Breast epithelium (tissue), 4 donors: Measurements from ENCODE around the gene BTRC. TPM values are rescaled to one million over a fixed set of nuclear protein-coding genes. Genes with fewer than 3 reads are reported as not detected.

ENCODE experiments used
- DNase-seq, 2 donors: peaks; one replicate each; pipeline ENCODE4 v3.0.0-alpha.2; 2019; ENCODE audit warnings: low spot score in 2 of 2
- H3K27ac ChIP-seq, 2 donors: fragments of 200-600 bp; sonication (generic) in 1 of 2; one replicate each; pipeline ENCODE4 v1.5.1; 2016 to 2019; ENCODE audit warnings: mild to moderate bottlenecking in 1 of 2
- H3K27me3 ChIP-seq, 2 donors: fragments of 200-600 bp; sonication (generic) in 1 of 2; one replicate each; pipeline versions ENCODE4 v1.5.1 to v1.6.0; 2017 to 2019; ENCODE audit warnings: control low read depth in 1 of 2, mild to moderate bottlenecking in 1 of 2
- H3K36me3 ChIP-seq: fragments of 200-600 bp; one replicate; pipeline ENCODE4 v1.5.1; 2019
- H3K4me1 ChIP-seq, 2 donors: fragments of 200-600 bp; sonication (generic); one replicate each; pipeline ENCODE4 v1.5.1; 2016 to 2019; ENCODE audit warnings: control low read depth in 1 of 2
- H3K4me3 ChIP-seq, 3 donors: fragments of 200-600 bp; sonication (generic); 1 replicate in 2 of 3; 2 replicates in 1 of 3; pipeline ENCODE4 v1.5.1; 2016 to 2019; ENCODE audit warnings: mild to moderate bottlenecking in 3 of 3, moderate library complexity in 2 of 3
- H3K9me3 ChIP-seq, 2 donors: fragments of 200-600 bp; sonication (generic) in 1 of 2; one replicate each; pipeline ENCODE4 v1.5.1; 2016 to 2019; ENCODE audit warnings: control low read depth in 1 of 2
- POLR2A ChIP-seq: fragments of 450-650 bp; IDR thresholded peaks from one replicate; pipeline ENCODE4 v1.6.1; 2016; ENCODE audit warnings: antibody characterized with exemption, mild to moderate bottlenecking, moderate library complexity
- POLR2AphosphoS5 ChIP-seq, 3 donors: sonication (generic); formaldehyde crosslinking; IDR thresholded peaks; one replicate each; pipeline ENCODE4 v1.6.1; 2017; ENCODE audit warnings: antibody characterized with exemption in 3 of 3
- intact Hi-C: fragments of 100-400 bp; cut with DNase I; formaldehyde crosslinking; loops from one replicate; pipeline ENCODE4 v1.15.1; 2023; ENCODE audit warnings: low total_unique reads
- total RNA-seq, 3 donors: library from RNA; depleted of rRNA; stranded (reverse); fragments of >200 nt; gene quantifications; one replicate each; pipeline ENCODE4 v1.1.0, GENCODE V29; 2016
- TF ChIP-seq, protein P1 (sequence below), 3 donors: fragments of 450-650 bp; IDR thresholded peaks; one replicate each; pipeline ENCODE4 v1.5.1; 2016 to 2017; ENCODE audit warnings: antibody characterized with exemption in 3 of 3, mild to moderate bottlenecking in 3 of 3, moderate library complexity in 3 of 3

Gene BTRC
- total RNA-seq, 3 donors from 2014 or later: 13.4 to 24.3 (median 15.1) TPM

DNA sequence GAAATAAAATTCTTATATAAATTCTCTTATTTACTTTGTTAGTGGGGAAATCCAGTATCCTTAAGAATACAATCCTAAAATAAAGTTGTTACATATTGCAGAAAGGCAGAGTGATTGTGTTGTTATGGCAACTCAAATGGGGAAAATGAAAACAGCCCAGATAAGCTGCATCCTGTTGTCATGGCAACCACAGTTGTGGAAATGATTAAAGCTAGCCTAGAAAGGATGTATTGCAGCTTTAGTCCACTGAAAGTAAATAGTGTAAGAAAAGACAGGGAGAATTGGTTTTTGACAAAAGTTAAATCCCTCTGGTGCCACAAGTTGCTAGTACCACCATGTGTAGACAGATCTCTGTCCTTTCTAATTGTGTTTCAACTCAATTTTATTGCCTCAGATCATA is 43.2 kb downstream of the BTRC start:
- no peaks in the 10 kb centered on the region for H3K9me3 ChIP-seq
- no peak overlapping the region for H3K4me3 ChIP-seq
- no peak overlapping the region for H3K27ac ChIP-seq
- H3K4me1 ChIP-seq: no peaks in the 10 kb centered on the region
- intact Hi-C loops: no loop called here
- no peaks in the 10 kb centered on the region for H3K27me3 ChIP-seq
- H3K36me3 ChIP-seq: no peaks in the 10 kb centered on the region
- no peak for DNase-seq
- TF ChIP-seq, protein P1, sequence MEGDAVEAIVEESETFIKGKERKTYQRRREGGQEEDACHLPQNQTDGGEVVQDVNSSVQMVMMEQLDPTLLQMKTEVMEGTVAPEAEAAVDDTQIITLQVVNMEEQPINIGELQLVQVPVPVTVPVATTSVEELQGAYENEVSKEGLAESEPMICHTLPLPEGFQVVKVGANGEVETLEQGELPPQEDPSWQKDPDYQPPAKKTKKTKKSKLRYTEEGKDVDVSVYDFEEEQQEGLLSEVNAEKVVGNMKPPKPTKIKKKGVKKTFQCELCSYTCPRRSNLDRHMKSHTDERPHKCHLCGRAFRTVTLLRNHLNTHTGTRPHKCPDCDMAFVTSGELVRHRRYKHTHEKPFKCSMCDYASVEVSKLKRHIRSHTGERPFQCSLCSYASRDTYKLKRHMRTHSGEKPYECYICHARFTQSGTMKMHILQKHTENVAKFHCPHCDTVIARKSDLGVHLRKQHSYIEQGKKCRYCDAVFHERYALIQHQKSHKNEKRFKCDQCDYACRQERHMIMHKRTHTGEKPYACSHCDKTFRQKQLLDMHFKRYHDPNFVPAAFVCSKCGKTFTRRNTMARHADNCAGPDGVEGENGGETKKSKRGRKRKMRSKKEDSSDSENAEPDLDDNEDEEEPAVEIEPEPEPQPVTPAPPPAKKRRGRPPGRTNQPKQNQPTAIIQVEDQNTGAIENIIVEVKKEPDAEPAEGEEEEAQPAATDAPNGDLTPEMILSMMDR (IDR thresholded peaks at IDR 0.05): no peak
- TF ChIP-seq POLR2AphosphoS5 (IDR thresholded peaks at IDR 0.05) (no peak), POLR2A (no peak)

DNA sequence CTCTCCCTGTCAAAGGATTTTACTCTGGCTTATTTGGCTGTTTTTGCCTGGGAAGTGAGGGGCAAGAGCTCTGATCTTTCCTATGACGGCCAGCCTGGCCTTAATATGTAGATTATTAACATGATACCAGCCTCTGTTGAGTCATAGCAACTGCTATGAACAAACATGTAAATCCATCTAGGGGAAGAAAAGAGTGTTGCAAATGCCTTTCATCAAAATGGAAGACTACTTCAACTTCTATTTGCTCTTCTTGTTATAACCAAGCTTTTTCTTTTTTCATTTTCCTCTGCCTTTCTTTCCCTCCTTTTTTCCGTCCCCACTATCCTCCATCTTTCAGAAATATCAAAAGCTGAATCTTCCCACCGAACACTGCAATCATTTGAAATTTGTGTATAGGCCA is 46.6 kb downstream of the BTRC start:
- Histone ChIP-seq H3K27ac (no peak overlapping the region), H3K36me3 (no peaks in the 10 kb centered on the region), H3K27me3 (no peaks in the 10 kb centered on the region), H3K4me1 (no peaks in the 10 kb centered on the region), H3K9me3 (no peaks in the 10 kb centered on the region), H3K4me3 (no peak overlapping the region)
- TF ChIP-seq POLR2AphosphoS5 (IDR thresholded peaks at IDR 0.05) (no peak), POLR2A (no peak)
- TF ChIP-seq, protein P1 (IDR thresholded peaks at IDR 0.05): no peak
- DNase-seq: no peak
- intact Hi-C loops: no loop called here

DNA sequence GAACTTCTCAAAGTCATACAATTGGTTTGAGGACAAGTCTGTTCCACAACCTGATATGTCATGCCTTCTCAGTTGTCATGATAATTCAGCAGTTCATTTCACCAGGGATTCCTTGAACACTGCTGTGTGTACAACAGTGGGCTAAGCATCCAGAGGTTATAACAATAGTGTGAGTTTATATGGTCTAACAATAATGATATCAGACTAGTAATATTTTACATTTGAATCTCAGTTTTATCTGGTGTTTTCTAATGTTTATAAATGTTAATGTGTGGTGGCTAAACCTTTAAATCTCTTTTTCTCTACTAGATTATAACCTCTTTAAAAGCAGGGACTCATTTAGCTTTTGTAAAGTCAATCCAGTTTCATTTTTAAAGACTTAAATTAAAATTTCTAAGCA is 48.7 kb downstream of the BTRC start:
- no peak for DNase-seq
- Histone ChIP-seq H3K27ac (no peak overlapping the region), H3K9me3 (no peaks in the 10 kb centered on the region)

DNA sequence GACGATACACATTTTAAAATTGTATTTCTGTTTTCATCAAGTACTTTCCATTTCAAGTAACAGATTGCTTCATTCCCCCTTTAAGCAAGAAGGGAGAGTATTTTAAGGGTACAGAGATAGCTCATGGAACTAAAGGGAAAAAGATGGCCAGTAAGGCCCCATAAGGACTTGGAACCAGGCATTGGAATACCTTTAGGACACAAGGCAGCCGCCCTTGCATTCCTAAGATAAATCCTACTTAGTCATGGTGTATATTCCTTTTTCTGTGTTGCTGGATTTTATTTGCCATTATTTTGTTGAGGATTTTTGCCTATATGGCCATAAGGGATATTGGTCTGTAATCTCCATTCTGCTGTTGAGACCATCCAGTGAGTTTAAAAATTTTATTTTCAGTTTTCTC is 49.2 kb downstream of the BTRC start:
- intact Hi-C loops: no loop called here
- Histone ChIP-seq H3K4me3 (no peak overlapping the region), H3K27me3 (no peaks in the 10 kb centered on the region), H3K9me3 (no peaks in the 10 kb centered on the region), H3K4me1 (no peaks in the 10 kb centered on the region), H3K27ac (no peak overlapping the region), H3K36me3 (no peaks in the 10 kb centered on the region)
- no peak for DNase-seq
- TF ChIP-seq POLR2A: no peak
- no peak for TF ChIP-seq POLR2AphosphoS5 (IDR thresholded peaks at IDR 0.05)
- TF ChIP-seq, protein P1 (IDR thresholded peaks at IDR 0.05): no peak

More for the DNA sequence above, 48.7 kb downstream of the BTRC start:
- H3K27me3 ChIP-seq: no peaks in the 10 kb centered on the region
- H3K36me3 ChIP-seq: no peaks in the 10 kb centered on the region
- no peak overlapping the region for H3K4me3 ChIP-seq
- intact Hi-C loops: no loop called here
- TF ChIP-seq POLR2A (no peak), POLR2AphosphoS5 (IDR thresholded peaks at IDR 0.05) (no peak)
- TF ChIP-seq, protein P1 (IDR thresholded peaks at IDR 0.05): no peak
- no peaks in the 10 kb centered on the region for H3K4me1 ChIP-seq

DNA sequence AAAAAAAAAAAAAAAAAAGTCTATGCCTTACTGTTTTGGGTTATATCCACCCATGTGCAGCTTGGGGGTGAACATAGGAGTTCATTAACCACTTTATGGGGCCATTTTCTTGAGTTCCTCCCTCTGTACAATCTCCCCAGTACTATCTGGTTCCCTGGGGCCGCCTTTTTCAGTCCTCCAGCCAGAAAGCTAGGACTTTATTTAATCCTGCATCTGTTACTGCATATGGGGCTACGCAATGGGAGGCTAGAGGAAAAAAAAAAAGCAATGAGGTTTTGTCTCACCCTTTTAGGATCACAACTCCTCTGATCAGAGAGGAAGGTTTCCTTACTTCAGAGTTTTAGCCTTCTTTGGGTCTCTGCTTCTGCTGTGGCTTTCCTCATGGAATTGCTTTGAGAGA is 51.0 kb downstream of the BTRC start:
- Histone ChIP-seq H3K27me3 (no peaks in the 10 kb centered on the region), H3K36me3 (no peaks in the 10 kb centered on the region), H3K9me3 (no peaks in the 10 kb centered on the region), H3K27ac (no peak overlapping the region), H3K4me3 (no peak overlapping the region), H3K4me1 (no peaks in the 10 kb centered on the region)
- intact Hi-C loops: no loop called here
- DNase-seq: no peak
- TF ChIP-seq POLR2A (no peak), POLR2AphosphoS5 (IDR thresholded peaks at IDR 0.05) (no peak)
- TF ChIP-seq, protein P1 (IDR thresholded peaks at IDR 0.05): no peak
